HG03135 (cell line): Measurements from ENCODE around the gene HIF3A.
"Not testable (repeated sequence)": the region's sequence is repeated elsewhere in the genome, so short reads cannot be mapped to it uniquely, and the experiment has no call there.

Experiments
- ATAC-seq: cut with Tn5 transposase; IDR thresholded peaks from one replicate; pipeline ENCODE4 v1.9.1; 2021; ENCODE audit warnings: mild to moderate bottlenecking, moderate library complexity; ENCODE audit not compliant: unreplicated experiment

Gene HIF3A

DNA sequence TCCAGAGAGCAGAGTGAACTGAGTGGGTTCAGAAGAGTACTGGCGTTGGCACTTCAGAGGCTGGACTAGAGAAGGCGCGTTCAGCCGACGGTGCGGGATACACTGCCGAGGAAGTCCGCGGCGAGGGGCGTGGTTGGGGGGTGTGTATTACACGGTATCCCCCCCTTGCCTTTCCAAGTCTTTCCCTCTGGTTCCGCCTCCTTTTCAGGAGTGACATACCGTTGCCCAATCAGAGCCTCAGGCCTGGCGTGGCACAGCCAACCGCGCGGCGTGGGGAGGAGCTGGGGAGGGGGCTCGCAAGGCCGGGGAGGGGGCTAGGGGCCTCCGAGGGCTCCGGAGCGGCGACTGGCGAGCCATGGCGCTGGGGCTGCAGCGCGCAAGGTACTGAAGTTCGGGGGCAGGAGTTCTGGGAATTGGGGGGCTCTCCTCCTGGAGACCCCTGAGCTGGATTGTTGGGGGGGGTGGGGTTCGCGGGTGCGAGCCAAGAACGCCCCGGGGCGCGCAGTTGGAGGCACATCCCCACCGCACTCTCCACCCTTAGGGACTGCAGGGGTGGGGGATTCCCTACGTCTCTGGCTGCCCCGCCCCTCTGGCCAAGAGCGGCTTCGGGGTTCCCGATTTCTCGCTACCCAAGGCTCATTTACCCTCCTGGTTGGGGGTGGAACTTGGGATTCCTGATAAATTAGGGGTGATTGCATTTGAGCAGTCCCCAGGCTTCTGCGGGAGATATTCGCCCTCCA, at the start of gene HIF3A:
TSS of gene HIF3A (plus strand) at position 321 of the 740 bp plus-strand sequence. CDS start at position 356, 35 bp downstream.
- no peak for ATAC-seq

GRCh38 chr19:46250076-46250735, 46.6 kb upstream of the HIF3A start:
- ATAC-seq, result no peak

DNA sequence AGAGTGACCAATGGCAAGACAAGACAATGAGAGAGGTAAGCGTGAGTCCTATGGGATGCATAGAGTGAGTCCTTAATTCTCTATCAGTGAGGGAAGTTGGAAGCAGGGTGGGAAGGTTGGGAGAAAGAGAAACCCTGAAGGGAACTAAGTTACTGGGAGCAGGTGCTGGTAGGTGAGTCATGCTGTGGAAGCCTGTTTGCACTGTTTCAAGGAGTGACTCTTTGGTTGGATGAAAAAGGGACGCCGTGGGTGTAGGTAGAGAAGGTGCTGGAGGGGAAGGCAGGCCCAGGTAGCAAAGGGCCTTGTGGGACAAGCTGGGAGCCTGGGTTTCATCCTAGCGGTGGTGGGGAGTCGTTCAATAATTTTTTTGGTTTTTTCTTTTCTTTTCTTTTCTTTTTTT, 45.4 kb upstream of the HIF3A start:
- no peak for ATAC-seq

GRCh38 chr19:46254776-46255175, 42.1 kb upstream of the HIF3A start:
- no peak for ATAC-seq

DNA sequence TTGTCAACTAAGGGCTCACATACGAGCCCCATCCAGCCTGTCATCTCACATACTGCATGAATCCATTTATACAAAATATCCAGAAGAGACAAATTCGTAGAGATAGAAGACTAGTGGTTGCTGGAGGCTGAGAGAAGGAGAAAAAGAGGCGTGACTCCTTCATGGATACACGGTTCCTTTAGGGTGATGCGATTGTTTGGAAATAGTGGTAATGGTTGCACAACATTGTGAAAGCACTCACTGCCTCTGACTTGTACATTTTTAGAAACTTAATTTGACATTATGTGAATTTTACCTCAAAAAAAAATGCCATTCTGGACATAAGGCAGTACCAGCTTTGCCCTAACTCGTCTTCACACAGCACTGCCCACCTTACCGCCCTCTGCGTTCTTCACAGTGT, 40.0 kb upstream of the HIF3A start:
- no peak for ATAC-seq

GRCh38 chr19:46261501-46261900, 35.3 kb upstream of the HIF3A start:
- not testable (repeated sequence) for ATAC-seq

DNA sequence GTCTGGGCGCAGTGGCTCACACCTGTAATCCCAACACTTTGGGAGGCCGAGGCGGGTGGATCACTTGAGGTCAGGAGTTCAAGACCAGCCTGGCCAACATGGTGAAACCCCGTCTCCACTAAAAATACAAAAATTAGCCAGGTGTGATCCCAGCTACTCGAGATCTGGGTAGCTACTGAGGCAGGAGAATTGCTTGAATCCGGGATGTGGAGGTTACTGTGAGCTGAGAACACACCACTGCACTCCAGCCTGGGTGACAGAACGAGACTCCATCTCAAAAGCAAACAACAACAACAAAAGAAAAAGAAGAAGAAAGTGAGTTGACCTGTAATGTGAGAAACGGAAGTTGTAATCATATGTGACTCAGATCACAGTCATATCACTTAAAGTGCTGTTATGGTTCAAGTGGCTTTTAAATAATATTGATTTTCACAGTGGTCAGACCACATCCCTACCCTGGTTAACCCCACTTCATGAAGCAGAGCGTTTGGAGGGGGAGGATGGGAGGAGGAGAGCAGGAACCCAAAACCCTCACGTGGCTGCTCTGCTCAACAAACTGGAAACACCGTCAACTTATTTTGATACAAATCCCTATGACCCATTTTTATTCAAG, 34.1 kb upstream of the HIF3A start:
- not testable (repeated sequence) for ATAC-seq

GRCh38 chr19:46264801-46265200, 32.0 kb upstream of the HIF3A start:
- ATAC-seq, result not testable (repeated sequence)

- ATAC-seq, result peak; percentile 51
Measured at GRCh38 chr19:46265217-46265828, 31.5 kb upstream of the HIF3A start.

DNA sequence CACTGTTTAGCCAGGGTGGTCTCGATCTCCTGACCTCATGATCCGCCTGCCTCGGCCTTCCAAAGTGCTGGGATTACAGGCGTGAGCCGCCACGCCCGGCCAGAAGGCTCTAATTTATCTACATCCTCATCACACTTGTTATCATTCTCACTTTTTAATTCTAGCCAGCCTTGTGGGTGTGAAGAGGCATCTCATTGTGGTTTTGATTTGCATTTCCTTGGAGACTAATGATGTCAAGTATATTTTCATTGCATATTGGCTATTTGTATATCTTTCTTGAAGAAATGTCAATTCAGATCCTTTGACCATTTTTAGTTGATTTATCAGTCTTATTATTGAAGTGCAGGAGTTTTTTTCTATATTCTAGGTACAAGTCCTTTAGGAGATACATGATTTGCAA, 27.7 kb upstream of the HIF3A start:
- ATAC-seq, result no peak

- ATAC-seq, result no peak
Measured at GRCh38 chr19:46270521-46271256, 26.2 kb upstream of the HIF3A start.

- no peak for ATAC-seq
Measured at GRCh38 chr19:46271481-46272197, 25.2 kb upstream of the HIF3A start.

DNA sequence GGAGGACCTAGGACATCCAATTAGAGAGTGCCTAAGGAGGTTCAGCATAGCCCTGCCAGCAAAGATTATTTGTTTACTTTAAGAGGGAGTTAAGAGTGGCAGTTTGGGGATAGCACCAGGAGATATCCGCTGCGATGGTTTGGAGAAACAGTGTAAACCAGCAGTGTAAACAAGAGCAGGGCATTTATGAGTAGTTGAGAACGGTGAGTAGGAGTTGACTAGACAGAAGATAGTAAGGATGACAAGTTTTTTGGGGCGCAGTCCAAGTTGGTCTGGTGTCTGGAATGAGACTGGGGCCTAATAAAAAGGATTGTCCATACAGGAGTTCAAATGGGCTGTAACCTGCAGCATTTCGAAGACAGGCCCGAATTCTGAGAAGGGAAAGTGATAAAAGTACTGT, 22.9 kb upstream of the HIF3A start:
- ATAC-seq, result not testable (repeated sequence)

DNA sequence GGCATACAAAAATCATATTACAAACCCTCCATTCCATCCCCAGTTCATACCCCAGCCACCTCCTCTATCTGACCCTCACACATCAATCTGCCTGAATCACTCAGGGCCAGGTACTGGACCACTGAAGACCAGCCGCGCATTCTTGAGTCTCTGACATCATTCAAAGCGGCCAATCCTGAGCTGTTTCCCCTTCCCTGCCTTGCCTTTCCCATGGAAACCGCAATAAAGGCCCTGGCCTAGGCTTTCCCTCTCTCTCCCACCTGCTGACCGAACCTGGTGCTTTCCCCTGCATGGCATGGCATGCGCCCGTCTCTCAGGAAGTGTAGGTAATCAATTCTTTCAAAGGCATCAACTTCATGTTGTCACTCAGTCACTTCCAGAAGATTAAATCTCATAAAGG, 17.7 kb upstream of the HIF3A start:
- no peak for ATAC-seq

- no peak for ATAC-seq
Measured at GRCh38 chr19:46283771-46284170, 13.1 kb upstream of the HIF3A start.

DNA sequence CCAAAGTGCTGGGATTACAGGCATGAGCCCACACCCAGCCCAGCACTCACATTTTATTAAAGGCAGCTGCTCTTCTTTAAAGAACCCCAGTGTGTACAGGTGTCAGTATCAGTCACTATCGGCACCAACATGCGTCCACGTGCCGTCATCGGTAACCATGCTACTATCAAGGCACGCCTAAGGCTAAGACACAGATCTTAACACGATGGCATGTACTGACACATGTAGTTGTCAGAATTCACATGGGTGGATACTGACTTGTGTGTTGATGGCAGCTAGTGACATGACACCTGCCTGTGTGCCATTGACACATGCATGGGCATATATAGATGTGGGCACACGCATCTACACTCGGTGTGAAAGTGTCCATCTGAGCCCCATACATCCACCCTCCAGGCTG, 12.2 kb upstream of the HIF3A start:
- ATAC-seq, result no peak

- ATAC-seq, result no peak
Measured at GRCh38 chr19:46287585-46287984, 9.3 kb upstream of the HIF3A start.

DNA sequence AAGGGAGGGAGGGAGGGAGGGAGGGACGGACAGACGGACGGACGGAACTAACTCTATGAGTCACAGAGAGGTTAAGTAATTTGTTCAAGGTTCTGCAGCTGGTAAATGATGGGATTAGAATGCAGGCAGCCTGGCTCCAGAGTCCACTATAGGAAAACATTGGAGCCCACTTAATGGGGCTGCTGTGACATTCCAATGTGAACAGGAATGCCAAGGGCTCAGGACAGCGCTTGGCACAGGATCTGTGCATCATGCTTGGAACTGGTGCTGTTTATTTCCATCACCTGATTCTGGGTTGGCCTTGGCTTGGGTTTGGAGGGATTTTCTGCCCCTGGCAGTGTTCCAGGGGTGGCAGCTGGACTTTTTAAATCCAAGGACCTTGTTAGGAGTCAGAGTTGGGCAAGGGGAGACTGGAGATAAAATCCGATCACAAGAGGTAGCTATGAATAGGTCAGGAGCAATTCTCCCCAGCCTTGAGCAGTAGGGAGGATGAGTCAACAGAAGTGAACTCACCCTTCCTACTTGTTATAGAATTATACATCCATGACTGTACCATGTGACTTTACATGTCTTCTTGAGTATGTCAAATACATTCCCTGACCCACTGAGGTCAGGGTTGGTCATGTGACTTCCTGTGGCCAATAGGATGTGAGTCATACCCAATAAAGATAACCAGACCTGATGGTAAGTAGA, 7.8 kb upstream of the HIF3A start:
- ATAC-seq, result no peak

DNA sequence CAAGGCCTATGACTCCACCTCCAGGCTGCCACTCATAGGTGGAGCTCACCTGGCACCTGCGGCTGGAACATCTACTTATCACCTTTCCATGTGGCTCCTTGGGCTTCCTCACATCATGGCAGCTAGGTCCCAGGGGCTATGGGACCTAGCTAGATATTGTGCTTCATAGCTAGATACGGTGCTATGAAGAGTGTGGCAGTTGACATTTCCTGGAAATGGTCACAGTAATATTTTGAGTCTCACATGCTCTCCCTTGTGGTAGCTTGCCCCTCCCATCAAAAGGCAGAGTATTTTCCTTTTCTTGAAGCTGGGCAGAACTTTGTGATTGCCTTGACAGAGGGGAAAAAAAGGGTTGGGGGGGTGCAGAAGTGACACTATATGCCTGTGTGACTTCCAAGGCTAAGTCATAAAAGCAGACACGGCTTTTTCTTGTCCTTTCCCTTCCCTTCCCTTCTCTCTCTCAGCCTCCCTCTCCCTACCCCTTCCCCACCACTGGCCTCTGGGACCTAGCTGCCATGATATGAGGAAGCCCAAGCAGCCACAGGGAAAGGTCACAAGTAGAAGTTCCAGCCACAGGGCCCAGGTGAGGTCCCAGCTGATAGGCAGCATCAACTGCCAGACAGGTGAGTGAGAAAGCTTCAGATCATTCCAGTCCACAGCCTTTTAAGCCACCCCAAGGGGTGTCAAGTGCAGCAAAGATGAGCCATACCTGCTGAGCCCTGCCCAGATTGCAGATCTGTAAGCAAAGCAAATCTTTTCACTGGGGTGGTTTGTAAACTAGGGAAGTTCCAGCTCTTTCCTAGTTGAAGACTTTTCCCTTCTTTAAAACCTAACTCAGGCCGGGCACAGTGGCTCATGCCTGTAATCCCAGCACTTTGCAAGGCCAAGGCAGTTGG, 6.9 kb upstream of the HIF3A start:
- no peak for ATAC-seq
